ENCODE measurements around the gene RILPL2.
"Not testable (repeated sequence)": the region's sequence is repeated elsewhere in the genome, so short reads cannot be mapped to it uniquely, and the experiment has no call there.

Gene RILPL2

GRCh38 chr12:123469978-123470377 lies 33.5 kb upstream of the RILPL2 start:
- no peak for DNase-seq (ENCODE audit: insufficient read length, low spot score)
- FAIRE-seq: no peak
- TF ChIP-seq POLR2A (IDR thresholded peaks at IDR 0.05; ENCODE audit: low read depth, low read length): no peak

DNA sequence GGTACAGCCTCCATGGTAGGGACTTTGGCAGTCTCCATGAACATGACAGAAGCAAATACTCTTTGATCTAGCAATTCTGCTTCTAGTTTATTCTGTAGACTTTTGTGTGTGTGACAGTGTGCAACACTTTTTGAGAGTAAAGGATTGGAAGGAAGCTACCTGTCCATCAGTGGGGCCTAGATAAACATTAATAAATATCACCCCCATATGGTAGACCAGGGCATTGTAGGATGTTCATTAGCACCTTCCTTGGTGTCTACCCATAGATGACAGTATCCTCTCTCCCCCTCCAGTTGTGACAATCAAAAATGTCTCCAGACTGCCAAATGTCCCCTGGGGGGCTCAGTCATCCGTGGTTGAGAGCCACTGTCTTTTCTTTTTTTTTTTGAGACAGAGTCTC lies 32.3 kb upstream of the RILPL2 start:
- DNase-seq (ENCODE audit: insufficient read length, low spot score) (no peak), FAIRE-seq (no peak)

DNA sequence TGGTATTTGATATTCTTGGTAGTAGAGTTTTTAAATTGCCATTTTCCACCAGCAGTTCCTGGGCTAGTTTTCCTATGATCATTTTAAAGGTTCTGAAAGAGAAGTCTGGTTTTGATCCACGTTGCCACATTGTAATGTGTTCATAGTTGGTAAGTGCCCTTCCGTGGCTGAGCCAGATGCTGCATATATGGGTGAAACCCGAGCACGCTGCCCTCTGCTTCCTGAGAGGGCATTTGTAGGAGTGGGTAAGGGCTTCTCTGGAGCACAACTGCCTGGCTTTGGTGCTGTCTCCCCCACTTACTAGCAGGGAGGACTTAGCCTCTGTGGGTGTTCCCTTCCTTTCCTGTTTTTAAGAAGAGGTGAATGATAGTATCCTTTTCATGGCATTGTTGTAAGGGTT lies 28.6 kb upstream of the RILPL2 start:
- DNase-seq (ENCODE audit: insufficient read length, low spot score) (no peak), FAIRE-seq (no peak)
- TF ChIP-seq POLR2A (IDR thresholded peaks at IDR 0.05; ENCODE audit: low read depth, low read length): no peak

More for the DNA sequence above, 32.3 kb upstream of the RILPL2 start:
- no peak for TF ChIP-seq POLR2A (IDR thresholded peaks at IDR 0.05; ENCODE audit: low read depth, low read length)

GRCh38 chr12:123463174-123463573 lies 26.7 kb upstream of the RILPL2 start:
- not testable (repeated sequence) for DNase-seq (ENCODE audit: insufficient read length, low spot score); FAIRE-seq

- peak; percentile 53 for DNase-seq (ENCODE audit: insufficient read length, low spot score)
- peak; percentile 66 for TF ChIP-seq POLR2A (IDR thresholded peaks at IDR 0.05; ENCODE audit: low read depth, low read length)
- no peak for FAIRE-seq
Observed at GRCh38 chr12:123457980-123458779, 21.7 kb upstream of the RILPL2 start, which contains the start of gene SNRNP35. SNRNP35 (plus strand) TSS chr12:123458139; CDS start chr12:123465541, 7,402 bp downstream.

DNA sequence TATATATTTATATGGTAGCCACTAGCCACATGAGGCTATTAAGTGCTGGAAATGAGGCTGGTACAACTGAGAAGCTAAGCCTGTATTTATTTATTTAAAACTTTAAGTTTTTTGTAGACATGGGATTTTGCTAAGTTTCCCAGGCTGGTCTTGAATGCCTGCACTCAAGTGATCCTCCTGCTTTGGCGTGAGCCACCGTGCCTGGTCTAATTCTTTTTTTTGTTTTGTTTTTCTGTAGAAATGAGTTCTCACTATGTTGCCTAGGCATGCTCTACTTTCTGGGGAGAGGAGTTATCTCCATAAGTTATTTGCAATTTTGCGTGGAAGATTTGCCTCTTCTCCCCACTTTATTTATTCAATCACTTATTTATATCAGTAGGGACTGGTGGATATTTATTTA lies 16.7 kb upstream of the RILPL2 start:
- FAIRE-seq (no peak), DNase-seq (ENCODE audit: insufficient read length, low spot score) (no peak)
- no peak for TF ChIP-seq POLR2A (IDR thresholded peaks at IDR 0.05; ENCODE audit: low read depth, low read length)

- not testable (repeated sequence) for DNase-seq (ENCODE audit: insufficient read length, low spot score); FAIRE-seq
Observed at GRCh38 chr12:123452276-123452550, 15.7 kb upstream of the RILPL2 start.

DNA sequence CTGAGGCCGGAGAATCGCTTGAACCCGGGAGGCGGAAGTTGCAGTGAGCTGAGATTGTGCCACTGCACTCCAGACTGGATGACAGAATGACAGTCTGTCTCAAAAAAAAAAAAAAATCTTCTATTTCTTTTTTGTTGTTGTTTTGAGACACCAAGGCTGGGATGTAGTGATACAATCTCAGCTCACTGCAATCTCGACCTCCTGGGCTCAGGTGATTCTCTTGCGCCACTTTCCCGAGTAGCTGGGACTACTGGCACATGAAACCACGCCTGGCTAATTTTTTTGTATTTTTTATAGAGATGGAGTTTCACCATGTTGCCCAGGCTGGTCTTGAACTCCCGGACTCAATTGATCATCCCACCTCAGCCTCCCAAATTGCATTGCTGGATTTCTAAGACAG lies 14.2 kb upstream of the RILPL2 start:
- FAIRE-seq (no peak), DNase-seq (ENCODE audit: insufficient read length, low spot score) (no peak)
- no peak for TF ChIP-seq POLR2A (IDR thresholded peaks at IDR 0.05; ENCODE audit: low read depth, low read length)

DNA sequence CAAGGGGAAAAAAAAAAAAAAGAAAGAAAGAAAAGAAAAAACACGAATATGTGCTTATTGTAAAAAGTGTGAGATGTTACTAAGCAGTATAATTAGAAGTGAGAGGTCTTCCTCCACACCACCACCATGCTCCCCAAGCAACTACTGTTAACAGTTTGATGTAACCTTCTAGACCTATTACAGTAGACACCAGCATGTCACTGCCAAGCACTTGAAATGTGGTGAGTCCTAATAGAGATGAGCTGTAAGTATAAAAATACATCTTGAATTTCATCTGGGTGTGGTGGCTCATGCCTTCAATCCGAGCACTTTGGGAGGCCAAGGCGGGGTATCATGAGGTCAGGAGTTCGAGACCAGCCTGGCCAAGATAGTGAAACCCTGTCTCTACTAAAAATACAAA lies 13.4 kb upstream of the RILPL2 start:
- DNase-seq (ENCODE audit: insufficient read length, low spot score) (no peak), FAIRE-seq (no peak)
- no peak for TF ChIP-seq POLR2A (IDR thresholded peaks at IDR 0.05; ENCODE audit: low read depth, low read length)

DNA sequence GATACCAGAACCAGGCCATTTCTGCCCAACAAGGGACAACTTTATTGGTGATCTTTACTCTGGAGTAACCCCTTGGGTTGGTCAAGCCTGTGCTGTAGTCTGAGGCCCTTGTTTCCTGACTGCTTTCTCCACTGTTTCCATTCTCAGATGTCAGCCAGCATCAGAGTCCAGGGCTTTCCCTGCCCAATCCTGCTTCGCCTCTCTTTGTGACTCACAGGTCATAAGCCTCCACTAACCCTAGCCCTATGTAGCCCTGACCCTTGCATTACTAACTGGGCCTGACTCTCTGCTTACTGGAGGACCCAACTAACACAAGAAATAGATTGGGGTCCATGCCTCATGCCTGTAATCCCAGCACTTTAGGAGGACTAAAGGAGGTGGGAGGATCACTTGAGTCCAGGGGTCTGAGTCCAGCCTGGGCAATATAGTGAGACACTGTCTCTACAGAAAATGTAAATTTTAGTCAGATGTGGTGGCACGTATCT lies 12.8 kb upstream of the RILPL2 start:
- DNase-seq (ENCODE audit: insufficient read length, low spot score) (no peak), FAIRE-seq (no peak)
- no peak for TF ChIP-seq POLR2A (IDR thresholded peaks at IDR 0.05; ENCODE audit: low read depth, low read length)

GRCh38 chr12:123446333-123446713 lies 9.8 kb upstream of the RILPL2 start:
- TF ChIP-seq POLR2A (IDR thresholded peaks at IDR 0.05; ENCODE audit: low read depth, low read length): no peak
- DNase-seq (ENCODE audit: insufficient read length, low spot score) (no peak), FAIRE-seq (no peak)

- no peak for TF ChIP-seq POLR2A (IDR thresholded peaks at IDR 0.05; ENCODE audit: low read depth, low read length)
- FAIRE-seq: no peak
- DNase-seq (ENCODE audit: insufficient read length, low spot score): no peak
Observed at GRCh38 chr12:123445388-123446332, 9.2 kb upstream of the RILPL2 start.

DNA sequence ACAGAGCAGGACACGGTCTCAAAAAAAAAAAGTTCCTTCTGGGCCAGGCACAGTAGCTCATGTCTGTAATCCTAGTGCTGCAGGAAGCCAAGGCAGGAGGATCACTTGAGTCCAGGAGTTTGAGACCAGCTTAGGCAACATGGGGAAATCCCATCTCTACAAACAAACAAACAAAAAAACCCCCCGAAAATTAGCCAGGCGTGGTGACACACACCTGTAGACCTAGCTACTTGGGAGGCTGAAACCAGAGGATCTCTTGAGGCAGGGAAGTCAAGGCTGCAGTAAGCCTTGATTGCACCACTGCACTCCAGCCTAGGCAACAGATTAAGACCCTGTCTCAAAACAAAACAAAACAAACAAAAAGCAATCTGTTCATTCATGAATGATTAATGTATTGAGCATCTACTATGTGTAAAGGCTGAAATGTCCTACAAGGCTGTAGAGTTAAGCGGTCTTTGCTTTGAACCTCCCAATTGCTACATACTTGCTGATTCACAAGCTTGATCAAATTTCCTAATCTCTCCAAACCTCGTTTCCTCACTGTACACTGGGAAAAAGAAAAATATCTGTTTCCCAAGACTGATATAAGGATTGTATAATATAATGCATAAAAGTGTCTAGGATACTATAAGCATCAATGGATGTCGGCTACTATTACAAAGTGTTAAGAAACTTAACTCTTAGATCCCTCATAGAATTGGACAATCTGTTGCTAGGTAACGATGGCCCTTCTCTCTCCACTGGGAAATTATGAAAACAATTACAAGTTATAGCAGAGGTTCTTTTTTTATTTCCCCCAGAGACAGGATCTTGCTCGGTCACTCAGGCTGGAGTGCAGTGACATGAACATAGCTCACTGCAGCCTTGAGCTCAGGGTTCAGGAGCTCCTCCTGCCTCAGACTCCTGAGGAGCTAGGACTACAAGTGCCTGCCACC lies 7.9 kb upstream of the RILPL2 start:
- no peak for DNase-seq (ENCODE audit: insufficient read length, low spot score)
- no peak for TF ChIP-seq POLR2A (IDR thresholded peaks at IDR 0.05; ENCODE audit: low read depth, low read length)
- no peak for FAIRE-seq

DNA sequence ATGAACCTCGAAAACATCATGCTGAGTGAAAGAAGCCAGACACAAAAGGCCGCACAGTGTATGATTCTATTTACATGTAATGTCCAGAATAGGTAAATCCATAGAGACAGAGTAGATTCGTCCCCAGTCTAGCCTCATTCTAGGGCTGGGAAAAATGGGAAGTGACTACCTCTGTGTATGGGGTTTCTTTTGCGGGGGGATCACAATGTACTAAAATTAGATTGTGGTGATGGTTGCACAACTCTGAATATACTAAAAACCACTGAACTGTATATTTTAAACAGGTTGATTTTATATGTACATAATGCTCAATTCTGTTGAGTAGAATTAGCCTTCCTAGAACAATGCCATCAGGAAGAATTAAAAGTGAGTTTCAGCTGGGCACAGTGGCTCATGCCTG lies 6.3 kb upstream of the RILPL2 start:
- DNase-seq (ENCODE audit: insufficient read length, low spot score) (no peak), FAIRE-seq (no peak)
- no peak for TF ChIP-seq POLR2A (IDR thresholded peaks at IDR 0.05; ENCODE audit: low read depth, low read length)

Data from H54 (cell line).